HG03066 (cell line): ENCODE measurements around the gene CAB39.

Experiments
- ATAC-seq: cut with Tn5 transposase; IDR thresholded peaks from one replicate; pipeline ENCODE4 v1.9.1; 2021; ENCODE audit warnings: low read depth; ENCODE audit not compliant: unreplicated experiment

The CAB39 gene

GRCh38 chr2:230811508-230811907 is 98.9 kb downstream of the CAB39 start:
- ATAC-seq = no peak

DNA sequence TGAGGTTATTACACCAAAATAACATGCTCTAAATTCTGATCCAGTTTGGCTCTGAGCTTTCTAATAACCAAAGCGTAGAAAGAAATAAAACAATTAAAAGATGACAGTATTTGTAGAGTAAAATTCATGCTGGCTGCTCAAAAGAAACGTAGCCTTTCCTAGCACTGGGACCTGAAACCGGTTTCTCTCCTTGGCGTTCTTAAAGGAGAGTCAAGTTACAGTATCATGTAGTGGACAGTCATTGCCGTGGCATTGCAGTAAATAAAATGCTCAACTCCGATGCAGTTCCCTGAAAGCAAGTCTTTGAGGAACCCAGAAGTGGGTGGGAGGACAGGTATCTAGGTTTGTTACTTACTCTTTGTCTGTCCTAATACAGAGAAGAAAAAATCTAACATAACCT is 99.4 kb downstream of the CAB39 start:
- no peak for ATAC-seq

DNA sequence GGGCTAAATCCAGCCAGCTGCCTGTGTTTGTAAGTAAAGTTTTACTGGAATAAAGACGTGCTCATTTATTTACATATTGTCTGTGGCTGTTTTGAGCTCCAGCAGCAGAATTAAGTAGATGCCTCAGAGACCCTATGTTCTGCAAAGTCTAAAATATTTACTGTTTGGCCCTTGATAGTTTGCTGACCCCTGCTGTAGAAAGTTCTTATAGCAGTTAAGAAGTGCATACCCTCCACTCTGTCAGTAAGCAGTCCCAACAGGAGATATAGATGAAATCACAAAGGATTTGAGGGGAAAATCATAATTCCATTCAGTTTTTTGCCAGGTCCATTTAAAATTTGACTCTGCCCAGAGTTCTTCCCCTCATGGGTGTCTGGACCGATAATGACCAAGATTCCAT is 102.0 kb downstream of the CAB39 start:
- ATAC-seq = no peak

GRCh38 chr2:230815088-230815487 is 102.4 kb downstream of the CAB39 start:
- no peak for ATAC-seq

DNA sequence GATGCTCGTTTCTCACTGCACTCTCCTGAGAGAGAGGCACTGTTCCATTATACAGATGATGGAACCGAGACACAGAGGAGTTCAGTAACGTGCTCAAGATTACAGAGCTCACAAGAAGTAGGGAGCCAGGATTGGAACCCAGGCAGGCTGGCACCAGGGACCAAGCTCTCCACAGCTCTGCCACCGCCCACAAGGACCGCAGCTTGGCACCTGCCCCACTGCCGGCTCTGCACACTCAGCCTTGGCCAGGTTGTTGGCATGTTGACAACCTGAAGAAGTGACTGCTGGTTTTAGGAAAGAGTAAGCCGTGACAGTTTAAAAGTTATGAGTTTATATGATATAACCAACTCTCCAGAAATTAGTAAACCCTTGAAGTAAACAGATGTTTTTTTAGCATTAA is 104.1 kb downstream of the CAB39 start:
- no peak for ATAC-seq

DNA sequence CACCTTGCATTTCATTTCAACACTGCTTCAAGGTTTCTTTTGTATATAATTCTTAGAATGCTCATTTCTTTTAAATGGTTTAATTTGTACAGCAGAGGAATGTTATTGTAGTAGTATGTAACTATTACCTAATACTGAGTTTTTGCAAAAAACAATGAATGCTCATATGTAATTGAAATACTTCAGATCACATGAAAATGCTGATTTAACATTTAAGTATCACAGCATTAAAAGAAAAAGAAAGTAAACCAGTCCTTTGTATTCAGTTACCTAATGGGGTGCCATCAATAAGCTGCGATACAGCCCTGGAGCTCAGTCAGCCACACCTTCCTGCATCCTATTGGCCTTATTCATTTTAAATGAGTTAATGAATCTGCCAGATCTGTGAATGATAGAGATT is 106.8 kb downstream of the CAB39 start:
- ATAC-seq = no peak

DNA sequence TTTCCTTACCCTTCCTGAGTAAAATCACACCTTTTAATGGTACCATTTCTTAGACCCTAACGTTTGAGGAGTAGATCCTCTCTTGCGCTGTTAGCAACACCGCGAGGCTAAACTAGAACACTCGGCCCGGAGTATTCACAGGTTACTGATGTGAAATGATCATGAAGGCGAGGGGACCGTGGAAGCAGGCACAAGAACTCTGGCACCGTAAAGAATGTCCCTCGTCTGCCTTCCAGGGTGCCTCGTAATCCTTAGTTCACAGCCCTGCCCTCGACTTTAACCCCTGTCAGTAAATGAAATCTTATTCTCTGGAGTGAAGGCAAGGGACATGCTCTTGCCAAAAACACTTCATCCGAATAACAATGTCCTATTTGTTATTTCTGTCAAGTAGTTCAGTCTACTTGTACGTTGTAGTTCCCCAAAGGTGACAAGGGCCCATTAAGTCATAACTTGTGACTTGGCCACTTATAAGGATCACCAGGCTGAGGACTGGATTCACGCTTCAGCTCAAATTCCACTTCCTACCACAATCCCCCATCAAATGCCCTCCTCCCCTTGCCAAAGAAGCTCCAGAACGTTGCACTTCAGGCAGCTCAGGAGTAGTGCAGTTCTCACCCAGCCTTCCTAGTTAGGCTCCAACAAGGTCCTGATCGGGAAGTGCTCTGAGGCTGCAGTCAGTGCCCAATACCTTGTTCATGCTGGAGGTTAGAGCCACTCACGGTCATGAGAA is 108.8 kb downstream of the CAB39 start:
- ATAC-seq = no peak

- no peak for ATAC-seq
These were observed 109.4 kb downstream of the CAB39 start for GRCh38 chr2:230821991-230822520.

DNA sequence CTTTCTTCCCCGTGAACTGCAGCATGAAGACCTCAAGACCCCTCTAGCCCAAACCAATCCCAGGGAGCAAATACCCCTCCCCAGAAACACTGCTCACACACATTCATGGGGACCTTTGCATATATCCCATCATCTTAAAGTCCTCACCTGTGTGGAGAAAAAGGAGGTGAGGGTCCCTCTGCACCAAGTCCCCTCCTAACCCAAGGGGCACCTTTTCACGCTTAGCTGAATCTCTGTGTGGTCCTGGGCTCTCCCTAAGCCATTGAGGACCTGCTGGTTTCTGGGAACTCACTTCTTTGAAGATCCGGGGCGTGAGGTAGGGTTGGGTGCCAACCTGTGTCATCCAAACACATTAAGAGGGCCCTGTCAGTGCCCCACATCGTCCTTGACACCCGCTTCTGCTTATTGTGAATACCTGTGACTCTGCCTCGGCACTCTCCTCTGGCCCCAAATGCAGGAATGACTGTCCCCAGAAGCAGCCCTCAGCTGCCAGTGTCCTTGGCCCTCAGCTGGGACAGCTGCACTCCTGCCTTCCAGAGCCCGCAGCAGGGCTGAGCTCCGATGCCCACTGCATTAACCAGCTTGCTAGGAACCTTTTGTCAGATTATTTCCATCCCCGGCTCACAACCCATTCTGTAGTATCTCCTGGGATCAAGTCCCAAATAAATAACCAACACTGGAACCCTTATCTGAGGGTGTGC is 110.8 kb downstream of the CAB39 start:
- ATAC-seq = no peak

GRCh38 chr2:230824406-230824978 is 111.8 kb downstream of the CAB39 start:
- no peak for ATAC-seq

GRCh38 chr2:230825354-230825753 is 112.7 kb downstream of the CAB39 start:
- ATAC-seq = no peak

DNA sequence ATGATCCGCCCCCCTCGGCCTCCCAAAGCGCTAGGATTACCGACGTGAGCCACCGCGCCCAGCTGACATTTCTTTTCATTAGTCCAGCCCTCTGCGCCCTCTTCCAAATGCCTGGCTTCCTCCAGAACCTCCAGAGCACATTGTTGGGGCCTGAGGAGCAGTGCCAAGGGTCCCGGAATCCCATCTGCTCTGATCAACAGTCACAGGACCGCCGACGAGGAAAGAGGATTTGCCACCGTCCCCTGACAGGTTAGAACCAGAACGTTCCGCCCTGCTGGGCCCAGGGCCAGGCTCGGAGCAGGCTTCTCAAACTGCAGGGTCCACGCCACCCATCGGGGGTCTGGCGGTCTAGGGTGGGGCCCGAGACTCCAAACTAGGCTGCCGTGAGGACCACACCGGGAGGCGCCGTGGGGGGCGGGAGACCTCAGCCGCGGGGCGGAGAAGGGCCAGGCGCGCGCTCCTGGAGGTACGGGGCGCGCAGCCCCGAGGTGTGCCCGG is 115.2 kb downstream of the CAB39 start:
- no peak for ATAC-seq

- no peak for ATAC-seq
These were observed 115.8 kb downstream of the CAB39 start for GRCh38 chr2:230828272-230828961.

DNA sequence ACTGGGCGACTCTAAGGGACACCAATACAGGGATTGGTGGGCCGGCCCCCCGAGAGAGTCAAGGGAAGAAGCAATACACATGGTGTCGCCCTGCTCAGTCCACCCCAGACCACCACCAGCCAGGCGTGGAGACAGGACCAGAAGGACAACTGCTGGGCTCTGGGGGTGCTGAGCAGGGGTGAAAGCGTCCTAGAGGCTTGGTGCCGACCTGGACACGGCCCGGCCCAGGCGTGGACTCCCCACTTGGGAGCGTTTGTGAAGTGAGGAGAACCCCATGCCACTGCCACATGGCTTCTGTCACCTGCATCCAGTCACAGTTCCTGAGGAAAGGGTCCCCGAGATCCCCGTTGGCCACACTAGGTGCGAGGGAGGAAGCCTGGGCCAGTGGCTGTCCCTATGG is 116.7 kb downstream of the CAB39 start:
- no peak for ATAC-seq

GRCh38 chr2:230829959-230830358 is 117.3 kb downstream of the CAB39 start:
- no peak for ATAC-seq

- no peak for ATAC-seq
These were observed 117.8 kb downstream of the CAB39 start for GRCh38 chr2:230830428-230830827.

DNA sequence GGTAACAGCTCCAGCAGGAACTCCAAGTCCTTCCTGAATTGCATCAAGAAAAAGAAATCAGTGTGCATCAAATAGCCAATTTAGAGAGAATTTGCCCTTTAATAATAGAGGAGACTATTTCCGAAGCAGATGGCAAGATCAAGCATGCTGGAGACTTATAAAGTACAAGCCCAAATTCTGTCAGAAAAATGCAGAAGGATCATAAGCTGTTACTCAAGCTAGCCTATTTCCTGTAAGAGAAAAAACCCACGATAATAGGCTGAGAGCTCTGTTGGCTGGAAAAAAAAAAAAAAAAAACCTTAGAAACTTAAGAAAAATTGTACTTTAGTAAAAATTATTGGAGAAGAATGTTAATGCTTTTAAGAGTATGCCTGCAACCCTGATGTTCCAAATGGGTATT is 127.7 kb downstream of the CAB39 start:
- ATAC-seq = no peak

GRCh38 chr2:230842473-230842872 is 129.8 kb downstream of the CAB39 start:
- ATAC-seq = no peak

DNA sequence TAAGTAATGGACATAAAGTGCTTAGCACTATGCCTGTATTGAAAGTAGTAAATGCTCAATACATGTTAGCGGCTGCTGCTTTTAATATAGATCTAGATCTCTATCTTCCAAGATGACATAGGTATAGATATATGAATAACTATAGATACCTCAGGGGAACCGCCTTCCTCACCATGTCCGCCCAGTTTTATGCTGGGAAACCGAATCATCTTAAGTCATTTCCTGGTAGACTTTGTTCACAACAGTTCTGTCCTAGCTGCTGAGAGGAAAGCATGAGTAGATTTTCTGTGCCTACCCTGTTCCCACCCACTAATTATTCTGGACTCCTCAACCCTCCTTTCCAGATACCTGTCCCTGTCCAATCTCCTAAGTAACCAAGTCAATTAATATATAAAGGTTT is 130.5 kb downstream of the CAB39 start:
- ATAC-seq = no peak

GRCh38 chr2:230846360-230846759 is 133.7 kb downstream of the CAB39 start:
- no peak for ATAC-seq

DNA sequence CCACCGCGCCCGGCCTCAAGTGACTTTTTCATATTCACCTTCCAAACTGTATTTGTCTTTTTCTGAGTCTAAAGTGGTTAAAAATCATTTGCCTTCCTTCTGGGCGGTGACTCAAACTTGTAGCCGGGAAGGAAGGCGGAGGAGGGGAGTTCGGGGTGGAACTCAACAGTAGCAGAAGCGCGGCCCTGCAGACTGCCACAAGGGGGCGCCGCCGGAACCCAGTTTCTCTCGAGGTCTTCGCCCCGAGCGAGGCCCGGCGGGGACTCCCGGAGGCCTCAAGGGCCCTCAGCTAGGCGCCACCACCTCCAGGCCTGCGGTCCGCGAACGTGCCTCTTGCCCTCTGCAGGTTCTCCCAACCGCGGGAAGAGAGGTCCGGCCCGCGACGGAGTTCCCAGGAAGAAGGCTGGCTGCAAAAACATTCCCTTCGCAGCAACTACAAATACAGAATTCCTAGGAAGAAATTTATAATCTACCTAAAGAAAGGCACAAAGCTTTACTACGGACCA is 135.3 kb downstream of the CAB39 start:
- ATAC-seq = peak; percentile 69
